Choroid plexus epithelial cell (primary cell): Measurements from ENCODE around the gene PLEKHG4B.

Experiments used
- DNase-seq: peaks from one replicate; pipeline ENCODE4 v3.0.0-alpha.2; 2010; ENCODE audit warnings: low read depth
- H3K4me3 ChIP-seq: 2 replicates; pipeline ENCODE4 v1.5.1; 2011; ENCODE audit warnings: low read depth, mild to moderate bottlenecking, control low read depth, low read length, moderate library complexity
- TF ChIP-seq, protein P1 (sequence below): conservative IDR thresholded peaks from 2 replicates; pipeline ENCODE4 v1.5.1; 2011; ENCODE audit warnings: low read depth, mild to moderate bottlenecking, control low read depth, inconsistent platforms, low read length, moderate library complexity

The PLEKHG4B gene

DNA sequence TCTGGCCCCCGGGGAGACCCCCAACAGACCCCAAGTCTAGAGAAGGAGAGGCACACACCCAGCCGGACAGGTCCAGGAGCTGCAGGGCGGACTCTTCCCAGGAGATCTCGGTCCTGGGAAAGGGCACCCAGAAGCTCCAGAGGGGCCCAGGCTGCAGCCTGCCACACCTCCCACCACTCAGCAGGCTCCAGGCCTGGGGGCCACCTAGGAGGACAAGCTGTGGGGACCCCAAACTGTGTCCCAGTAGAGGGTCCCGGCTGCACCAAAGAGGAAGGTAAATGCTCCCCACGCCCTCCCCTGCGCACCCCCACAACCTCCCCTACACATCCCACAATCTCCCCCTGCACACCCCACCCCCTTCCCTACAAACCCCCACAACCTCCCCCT is 48.5 kb downstream of the PLEKHG4B start:
- TF ChIP-seq, protein P1, sequence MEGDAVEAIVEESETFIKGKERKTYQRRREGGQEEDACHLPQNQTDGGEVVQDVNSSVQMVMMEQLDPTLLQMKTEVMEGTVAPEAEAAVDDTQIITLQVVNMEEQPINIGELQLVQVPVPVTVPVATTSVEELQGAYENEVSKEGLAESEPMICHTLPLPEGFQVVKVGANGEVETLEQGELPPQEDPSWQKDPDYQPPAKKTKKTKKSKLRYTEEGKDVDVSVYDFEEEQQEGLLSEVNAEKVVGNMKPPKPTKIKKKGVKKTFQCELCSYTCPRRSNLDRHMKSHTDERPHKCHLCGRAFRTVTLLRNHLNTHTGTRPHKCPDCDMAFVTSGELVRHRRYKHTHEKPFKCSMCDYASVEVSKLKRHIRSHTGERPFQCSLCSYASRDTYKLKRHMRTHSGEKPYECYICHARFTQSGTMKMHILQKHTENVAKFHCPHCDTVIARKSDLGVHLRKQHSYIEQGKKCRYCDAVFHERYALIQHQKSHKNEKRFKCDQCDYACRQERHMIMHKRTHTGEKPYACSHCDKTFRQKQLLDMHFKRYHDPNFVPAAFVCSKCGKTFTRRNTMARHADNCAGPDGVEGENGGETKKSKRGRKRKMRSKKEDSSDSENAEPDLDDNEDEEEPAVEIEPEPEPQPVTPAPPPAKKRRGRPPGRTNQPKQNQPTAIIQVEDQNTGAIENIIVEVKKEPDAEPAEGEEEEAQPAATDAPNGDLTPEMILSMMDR, result no peak

DNA sequence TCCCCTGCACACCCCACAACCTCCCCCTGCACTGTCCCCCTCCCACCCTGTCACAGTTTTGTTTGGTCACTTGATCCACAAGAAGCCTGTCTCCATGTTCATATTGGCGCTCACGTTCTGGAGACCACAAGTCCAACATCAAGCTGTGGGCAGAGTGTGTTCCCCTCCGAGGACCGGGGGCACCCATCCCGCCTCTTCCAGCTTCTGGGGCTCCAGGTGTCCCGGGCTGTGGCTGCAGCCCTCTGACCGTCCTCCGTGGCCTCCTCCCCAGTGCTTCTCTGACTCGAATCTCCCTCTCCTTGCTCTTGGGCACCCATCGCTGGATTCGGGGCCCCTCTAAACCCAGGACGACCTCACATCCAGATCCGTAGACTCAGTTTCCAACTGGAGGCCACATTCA is 49.2 kb downstream of the PLEKHG4B start:
- no peak overlapping the region for H3K4me3 ChIP-seq
- DNase-seq, result no peak
- TF ChIP-seq, protein P1, result no peak

More for the DNA sequence above, 48.5 kb downstream of the PLEKHG4B start:
- no peak for DNase-seq
- H3K4me3 ChIP-seq, result no peak overlapping the region

DNA sequence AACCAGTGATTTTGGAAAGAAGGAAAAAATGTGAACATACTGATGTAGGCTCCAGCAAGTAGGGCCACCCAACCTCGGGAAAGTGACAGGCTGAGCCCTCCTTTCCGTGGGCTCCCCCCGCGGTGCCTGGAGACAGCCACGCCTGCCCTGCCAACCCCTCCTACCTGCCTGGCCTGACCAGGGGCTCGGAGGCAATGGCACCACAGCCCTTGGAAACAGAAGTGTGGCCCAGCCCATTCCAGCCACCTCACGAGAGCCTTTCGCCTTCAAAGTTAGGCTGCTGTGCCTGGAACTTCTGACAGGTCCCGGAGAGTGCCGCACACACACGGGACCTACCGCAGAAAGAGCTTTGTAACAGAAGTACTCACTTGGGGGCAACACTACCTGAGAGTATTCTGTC is 49.8 kb downstream of the PLEKHG4B start:
- DNase-seq, result no peak
- no peak overlapping the region for H3K4me3 ChIP-seq
- TF ChIP-seq, protein P1, result no peak

DNA sequence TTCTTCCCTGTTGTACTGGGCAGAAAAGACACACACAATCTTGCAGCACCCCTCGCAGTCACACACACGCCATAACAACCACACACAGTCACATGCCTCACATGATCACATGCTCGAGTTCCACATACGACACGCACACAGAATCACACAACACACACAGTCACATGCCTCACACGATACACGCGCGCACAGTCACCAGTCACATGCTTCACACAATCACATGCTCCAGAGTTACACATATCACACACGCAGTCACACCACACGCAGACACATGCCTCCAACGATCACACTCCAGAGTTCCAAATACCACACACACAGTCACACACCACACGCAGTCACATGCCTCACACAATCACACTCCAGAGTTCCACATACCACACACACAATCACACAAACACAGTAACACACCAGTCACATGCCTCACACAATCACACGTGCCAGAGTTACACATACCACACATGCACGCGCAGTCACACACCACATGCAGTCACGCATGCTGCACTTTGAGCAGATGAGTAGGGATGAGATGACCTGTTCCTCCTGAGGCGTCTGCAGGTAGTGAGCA is 50.4 kb downstream of the PLEKHG4B start:
- TF ChIP-seq, protein P1, result no peak
- no peak overlapping the region for H3K4me3 ChIP-seq
- no peak for DNase-seq

DNA sequence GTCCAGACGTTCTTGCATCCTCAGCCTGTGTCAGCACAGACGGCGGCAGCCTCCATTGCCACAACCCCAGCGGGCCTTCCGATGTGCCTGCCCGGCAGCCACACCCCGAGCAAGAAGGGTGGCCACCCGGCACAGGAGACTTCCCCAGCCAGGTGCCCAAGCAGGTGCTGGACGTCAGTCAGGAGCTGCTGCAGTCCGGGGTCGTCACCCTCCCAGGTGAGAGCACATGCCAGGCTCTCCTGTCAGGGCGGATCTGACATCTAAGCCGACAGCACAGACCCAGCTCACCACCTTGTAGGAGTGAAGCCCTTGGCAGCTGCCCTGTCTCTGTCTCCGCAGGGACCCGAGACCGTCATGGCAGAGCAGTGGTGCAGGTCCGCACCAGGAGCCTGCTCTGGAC is 51.1 kb downstream of the PLEKHG4B start:
- DNase-seq, result no peak

DNA sequence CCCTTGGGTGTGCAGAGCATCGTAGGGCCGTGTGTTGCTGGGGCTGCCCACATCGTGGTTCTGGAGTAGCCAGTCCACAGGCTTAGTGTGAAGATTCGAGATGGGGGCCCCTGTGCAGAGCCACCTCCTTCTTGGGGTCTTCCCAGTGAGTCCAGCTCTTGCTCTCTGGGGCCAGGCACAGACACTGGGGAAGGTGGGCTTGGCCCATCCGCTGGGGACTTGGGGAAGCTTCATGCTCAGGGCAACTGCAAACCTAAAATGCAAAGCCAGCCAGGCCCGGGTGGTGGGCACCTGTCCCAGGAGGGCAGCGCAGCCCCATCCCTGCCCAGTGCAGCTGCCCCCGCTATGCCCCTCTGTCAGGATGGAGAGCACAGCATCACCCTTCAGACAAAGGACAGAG is 53.0 kb downstream of the PLEKHG4B start:
- TF ChIP-seq, protein P1, result no peak
- H3K4me3 ChIP-seq, result no peak overlapping the region
- DNase-seq, result no peak

More for the DNA sequence above, 51.1 kb downstream of the PLEKHG4B start:
- TF ChIP-seq, protein P1, result no peak
- no peak overlapping the region for H3K4me3 ChIP-seq

DNA sequence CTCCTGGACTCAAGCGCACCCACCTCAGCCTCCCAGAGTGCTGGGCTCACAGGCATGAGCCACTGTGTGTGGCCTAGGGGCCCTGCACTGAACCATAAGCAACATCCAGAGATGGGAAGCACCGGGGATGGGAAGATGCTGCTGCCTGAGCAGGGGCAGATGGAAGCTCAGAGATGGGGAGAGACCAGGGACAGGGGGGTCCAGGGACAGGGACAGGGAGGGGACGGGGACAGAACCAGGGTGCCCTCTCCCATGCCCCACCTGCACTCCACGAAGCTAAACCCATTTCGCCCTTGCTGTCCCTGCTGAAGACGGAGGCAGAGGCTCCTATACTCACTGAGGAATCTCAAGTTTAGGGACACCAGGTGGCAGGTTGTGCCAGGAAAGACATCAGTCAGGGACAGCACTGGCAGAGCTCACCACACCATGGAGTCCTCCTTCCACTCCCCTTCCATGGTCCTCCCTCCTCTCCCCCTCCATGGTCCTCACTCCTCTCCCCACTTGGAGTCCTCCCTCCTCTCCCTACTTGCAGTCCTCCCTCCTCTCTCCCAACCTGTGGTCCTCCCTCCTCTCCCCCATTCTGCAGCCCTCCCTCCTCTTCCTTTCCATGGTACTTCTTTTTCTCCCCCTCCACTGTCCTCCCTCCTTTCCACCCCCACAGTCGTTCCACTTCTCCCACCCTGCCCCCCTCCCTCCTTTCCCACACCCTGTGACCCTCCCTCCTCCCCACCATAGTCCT is 53.8 kb downstream of the PLEKHG4B start:
- H3K4me3 ChIP-seq, result no peak overlapping the region
- DNase-seq, result no peak
- TF ChIP-seq, protein P1, result no peak
